Amniotic stem cell (primary cell): ENCODE data around the gene C5orf15.
A peak's percentile ranks its signal among the peaks of the same experiment; 100 is the strongest.
"Not testable (repeated sequence)": the region's sequence is repeated elsewhere in the genome, so short reads cannot be mapped to it uniquely, and the experiment has no call there.

Experiments used
- DNase-seq: peaks from one replicate; lab custom pipeline; 2025; lab: John Stamatoyannopoulos, UW

C5orf15 gene

DNA sequence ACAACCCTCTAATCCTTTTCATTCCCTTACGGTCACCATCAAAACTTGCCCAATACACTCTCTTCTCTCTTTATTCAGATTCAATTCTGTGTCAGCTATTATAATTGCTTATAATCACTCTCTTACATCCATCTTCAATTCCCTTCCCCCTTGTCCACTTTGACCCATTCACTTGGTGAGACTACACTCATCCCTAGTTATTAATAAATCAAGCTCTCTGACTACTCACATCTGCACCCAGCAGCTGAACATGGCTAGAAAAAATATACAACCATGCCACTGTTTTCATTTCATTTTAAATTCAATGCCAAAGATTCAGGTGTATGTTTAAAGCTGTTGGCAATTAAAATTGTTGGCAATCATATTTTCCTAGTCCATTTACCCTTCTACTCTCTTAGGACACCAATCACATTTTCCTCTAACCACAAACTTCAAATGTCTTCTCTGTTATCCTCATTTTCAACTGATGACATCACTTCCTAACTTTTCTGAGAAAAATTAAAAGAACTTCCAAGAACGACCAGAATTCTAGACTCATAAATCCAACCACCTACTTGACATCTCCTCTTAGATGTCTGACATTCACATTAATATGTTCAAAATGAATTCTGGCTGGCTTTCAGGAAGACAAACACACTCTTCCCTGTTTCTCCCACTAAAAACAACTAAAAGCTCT lies 5.5 kb downstream of the C5orf15 start:
- no peak for DNase-seq

DNA sequence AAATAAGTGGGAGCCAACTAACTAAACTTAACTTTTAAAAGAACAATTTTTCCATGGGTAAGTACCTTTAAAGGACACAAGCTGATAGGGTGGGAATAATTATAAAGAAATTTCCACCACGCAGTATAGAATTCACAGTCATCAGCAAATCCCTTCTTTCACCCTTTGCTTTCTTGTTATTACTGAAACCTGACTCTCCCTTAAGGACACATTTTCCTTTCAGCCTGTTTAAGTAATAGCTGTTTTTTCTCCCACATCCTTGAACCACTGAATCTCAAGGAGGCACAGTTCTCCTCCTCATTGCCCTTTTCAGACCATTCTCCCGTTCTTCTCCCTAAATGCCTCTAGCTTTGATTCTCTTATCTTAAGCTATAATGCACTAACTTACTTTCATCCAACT lies 6.3 kb downstream of the C5orf15 start:
- DNase-seq = no peak

DNA sequence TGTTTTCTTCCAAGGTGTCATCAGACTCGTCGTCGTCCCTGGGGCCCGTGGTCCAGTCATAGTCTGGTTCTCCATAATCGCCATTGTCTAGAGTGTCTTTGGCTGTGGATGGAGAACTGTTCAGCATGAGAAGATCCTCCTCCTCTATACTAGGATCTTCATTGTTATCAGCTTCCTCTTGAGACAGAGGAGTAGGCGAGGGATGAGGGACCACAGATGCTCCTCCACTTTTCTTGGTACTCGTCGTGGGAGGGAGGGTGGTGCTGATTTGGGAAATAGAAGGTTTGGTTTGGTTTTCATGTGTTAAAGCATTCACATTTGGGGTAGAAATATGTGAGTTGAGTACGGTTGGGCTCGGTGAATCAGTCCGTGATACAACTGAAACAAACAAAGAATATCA lies 8.8 kb downstream of the C5orf15 start:
- DNase-seq = no peak

DNA sequence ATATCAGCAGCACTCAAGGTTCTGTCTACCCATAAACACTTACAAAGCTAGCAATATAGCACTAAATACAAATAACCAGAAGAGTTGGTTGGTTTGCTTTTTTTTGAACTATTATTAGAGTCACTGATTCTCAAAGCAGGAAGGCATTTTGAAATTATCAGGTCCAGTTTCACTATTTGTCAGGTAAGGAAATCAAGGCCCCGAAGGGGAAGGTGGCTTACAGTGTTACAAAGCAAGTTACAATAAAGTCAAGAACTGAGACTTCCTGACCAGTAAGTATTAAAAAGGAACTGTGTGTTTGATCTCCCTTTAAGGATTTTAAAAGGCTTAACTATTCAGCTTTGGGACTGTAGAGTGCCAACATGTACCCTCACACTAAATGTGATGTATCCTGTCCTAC lies 10.8 kb downstream of the C5orf15 start:
- no peak for DNase-seq

DNA sequence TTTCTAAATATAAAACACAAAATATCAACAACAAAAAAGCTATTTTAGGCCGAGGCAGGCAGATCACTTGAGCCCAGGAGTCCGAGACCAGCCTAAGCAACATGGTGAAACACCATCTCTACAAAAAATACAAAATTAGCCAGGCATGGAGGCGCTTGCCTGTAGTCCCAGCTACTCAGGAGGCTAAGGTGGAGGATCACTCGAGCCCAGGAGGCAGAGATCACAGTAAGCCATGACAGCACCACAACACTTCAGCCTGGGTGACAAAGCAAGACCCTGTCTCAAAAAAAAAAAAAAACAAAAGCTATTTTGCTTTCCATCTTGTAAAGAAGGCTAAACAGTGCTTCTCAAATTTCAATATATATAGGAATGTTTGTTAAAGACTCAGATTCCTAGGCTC lies 11.3 kb downstream of the C5orf15 start:
- DNase-seq = no peak

DNA sequence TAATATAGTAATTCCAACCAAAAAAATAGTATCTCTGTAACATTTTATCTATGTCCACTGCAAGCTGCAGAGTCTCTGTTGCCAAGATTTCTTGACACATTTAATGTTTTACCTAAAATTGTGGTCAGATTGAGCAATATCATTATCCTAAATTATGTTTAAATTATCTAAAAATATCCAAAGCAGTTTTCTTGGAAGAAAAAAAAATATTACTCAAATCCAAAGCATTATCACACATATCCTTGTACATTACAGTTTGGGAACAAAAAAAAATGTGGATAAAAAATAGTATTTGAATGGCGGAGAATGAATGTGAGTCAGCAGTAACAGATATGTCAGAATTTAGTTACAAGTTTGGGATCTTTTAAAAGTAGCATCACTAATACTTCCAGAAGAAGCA lies 12.2 kb downstream of the C5orf15 start:
- DNase-seq = not testable (repeated sequence)

DNA sequence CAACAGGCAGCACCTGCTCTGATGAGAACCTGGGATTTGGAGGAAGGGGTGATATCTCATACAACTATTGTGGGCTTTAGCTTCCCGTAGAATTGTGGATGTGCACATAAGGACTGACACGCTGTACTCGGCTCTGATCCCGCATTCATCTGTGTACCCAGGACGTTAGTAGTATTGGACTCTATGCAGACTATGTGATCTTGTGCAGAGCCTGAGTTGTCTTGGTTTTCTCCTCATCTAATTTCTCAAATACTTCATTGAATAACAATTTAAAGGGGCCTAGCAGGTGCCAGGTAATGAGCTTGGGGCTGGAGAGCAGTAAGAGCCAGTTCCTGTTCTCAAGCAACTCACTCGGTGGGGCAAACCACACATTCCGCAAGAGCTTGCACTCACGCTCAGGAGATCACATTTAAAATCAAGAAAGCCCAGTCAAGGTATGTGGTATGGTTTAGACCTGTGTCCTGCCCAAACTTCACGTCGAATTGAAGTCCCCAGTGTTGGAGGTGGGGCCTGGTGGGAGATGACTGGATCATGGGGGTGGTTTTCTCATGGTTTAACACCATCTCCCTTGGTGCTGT lies 14.8 kb downstream of the C5orf15 start:
- DNase-seq = no peak

DNA sequence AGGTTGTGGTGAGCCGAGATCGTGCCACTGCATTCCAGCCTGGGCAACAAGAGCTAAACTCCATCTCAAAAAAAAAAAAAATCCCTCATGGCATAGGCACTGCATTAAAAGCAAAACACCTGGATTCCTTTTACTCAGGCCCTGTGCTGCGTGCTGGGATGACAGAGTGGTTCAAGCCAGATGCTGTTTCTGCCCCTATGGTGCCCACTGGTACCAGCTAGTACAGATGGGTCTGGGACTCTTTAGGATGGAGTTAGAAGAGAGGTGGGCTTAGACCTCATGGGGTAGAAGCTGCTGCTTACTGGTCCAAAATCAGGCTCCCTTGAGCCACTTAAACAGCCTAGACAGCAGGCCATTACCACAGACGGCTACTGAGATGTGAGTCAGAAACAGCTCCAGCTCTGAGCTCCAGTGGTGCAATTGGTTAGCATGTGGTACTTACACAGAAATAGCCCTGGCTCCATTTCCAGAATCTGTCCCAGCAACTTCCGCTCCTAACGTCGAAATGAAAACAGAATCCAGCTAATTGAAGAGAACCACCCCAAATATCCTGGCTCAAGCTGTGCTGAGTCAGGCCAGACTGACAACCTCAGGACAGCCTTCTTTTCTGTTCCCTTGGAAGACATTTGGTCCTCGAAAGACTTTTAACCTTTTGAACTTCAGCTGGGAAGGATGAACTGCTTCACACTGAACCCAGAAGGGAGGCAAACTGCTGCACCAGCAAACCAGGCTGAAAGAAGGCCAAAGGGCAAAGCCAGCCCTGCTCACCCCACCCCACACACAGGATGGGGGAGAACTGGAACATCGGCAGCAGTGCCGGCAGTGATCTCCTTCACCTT lies 15.5 kb downstream of the C5orf15 start:
- DNase-seq = peak; percentile 58

DNA sequence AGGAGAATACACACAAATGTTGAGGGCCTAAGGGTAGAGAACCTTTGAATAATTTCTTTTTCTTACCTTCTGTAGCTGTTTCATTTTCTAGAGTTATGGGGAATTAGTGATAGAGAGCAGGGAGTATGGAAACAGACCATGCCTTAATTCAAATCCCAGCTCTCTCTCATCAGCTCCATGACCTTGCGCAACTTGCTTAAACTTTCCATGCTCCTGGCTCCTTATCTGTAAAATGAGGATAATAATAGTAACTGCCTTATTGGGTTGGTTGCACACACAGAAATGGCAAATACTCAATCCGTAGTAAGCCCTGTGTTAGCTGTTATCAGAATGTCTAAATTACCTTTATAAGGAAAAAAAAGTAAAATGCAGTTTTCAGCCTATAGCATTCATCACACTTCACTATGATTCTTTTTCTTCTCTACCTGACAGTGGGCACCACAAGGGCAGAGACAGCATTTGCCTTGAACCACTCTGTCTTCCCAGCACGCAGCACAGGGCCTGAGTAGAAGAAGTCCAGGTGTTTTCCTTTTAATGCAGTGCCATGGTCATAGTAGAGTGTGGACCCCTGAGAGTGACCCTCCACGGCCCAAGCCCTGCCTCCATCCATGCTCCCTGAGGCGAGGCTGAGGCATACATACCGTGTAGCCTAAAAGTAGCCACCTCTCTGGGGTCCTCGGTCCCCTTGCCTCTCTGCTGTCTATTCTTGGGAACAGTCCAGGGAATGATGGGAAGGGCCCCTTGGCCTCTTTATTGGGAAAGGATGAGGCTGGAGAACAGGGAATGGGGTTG lies 17.4 kb downstream of the C5orf15 start:
- no peak for DNase-seq

DNA sequence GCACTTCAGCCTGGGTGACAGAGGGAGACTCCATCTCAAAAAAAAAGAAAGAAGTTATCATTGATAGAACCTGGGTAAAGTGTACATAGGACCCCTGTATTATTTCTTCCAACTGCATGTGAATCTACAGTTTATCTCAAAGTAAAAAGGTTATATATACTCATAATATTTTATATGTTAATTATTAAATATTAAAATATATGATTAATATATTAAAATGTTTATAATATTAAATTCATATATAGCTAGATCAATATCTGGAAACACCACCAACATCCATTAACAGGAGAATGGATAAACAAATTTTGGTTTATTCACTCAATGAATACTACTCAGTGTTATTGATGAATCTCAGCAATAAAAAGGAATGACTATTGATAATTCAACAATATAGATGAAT lies 19.7 kb downstream of the C5orf15 start:
- no peak for DNase-seq

DNA sequence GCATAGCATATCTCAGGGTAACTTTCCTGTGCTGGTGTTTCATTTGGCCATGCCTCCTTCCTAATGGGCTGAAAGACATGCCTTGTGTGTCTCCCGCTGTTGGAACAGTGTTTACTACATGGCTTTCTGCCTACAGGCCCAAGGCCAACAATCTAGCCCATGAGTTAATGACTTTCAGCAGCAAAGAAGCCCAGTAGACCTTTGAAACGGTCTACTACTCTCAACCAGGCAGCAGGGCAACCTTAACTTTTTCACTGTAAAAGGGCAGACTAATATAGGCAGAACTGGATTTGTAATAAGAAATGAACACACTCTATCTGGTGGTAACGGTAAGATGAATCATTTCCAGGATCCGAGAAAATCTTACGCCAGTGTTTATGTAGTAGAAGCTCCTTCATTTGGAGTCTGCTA lies 21.0 kb downstream of the C5orf15 start:
- no peak for DNase-seq

DNA sequence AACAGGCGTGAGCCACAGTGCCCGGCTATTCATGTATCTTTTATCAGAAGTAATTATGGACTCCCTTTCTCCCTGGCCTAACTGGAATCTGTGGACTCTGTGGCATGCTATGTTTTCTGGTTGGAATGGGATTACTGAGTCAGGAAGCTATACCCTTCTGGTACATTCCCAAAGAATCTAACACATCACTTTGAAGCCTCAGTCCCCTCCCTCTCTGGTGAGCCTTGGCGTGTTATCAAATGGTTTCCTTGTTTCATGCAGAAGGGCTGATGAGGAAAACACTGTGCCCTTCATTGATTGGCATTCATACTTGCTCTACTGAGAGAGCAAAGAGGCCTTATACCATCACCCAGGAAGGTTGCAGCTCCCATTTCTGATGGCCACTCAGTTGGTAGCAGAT lies 22.9 kb downstream of the C5orf15 start:
- no peak for DNase-seq

DNA sequence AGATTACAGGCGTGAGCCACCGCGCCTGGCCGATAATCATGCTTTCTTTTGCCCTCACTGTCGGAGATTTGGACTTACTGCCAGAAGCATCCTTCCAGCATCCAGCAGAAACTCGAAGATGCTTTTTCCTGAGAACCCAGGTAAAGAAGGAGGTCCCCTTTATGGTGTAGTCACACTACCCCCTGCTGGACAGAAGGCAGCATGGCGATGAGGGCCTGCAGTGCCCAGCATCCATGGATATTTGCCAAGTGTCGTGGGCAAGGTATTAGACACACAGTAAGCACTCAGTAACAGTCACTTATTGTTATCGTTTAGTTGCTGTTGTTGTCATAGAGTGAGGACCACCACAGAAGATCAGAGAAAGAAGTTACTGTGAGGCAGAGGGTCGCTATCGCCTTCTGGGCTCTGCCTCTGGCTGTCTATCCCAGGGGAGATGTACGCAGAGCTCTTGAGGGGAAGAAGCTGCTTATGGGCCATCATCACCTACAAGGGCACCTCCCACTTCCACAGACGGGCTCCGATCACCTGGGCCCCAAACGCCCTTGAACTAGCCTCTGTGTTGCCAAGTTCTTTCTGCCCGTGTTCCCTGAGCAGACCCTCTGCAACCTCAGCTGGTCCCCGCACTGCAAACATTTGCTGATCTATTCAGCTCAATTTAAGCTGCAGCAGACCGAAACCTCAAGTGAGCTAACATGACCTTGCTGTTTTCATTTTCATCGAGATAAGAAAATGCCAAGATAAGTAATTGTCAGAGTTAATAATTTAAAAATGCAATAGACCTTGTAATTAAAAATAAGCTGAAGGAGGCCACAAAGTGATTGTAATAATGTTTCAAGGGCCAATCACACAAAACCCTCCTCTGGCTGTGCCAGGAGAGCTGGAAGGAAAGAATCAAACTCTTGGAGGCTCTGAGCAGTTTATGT lies 23.9 kb downstream of the C5orf15 start:
- no peak for DNase-seq

DNA sequence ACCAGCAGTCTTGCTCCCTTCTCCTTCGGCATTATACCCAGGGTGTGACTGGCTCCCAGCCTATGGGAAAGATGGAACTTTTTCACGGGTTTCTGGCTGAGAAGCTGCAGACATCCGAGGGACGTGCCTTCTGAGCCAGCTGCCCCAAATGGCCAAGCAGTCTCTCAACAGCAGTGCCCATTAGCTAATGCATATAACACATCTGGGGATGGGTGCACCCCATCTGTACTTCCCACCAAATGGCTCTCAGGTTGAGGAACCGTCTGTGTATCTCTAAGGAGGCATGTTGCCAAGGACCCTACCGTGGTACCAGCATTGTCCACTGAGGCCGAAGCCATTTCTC lies 25.0 kb downstream of the C5orf15 start:
- no peak for DNase-seq

DNA sequence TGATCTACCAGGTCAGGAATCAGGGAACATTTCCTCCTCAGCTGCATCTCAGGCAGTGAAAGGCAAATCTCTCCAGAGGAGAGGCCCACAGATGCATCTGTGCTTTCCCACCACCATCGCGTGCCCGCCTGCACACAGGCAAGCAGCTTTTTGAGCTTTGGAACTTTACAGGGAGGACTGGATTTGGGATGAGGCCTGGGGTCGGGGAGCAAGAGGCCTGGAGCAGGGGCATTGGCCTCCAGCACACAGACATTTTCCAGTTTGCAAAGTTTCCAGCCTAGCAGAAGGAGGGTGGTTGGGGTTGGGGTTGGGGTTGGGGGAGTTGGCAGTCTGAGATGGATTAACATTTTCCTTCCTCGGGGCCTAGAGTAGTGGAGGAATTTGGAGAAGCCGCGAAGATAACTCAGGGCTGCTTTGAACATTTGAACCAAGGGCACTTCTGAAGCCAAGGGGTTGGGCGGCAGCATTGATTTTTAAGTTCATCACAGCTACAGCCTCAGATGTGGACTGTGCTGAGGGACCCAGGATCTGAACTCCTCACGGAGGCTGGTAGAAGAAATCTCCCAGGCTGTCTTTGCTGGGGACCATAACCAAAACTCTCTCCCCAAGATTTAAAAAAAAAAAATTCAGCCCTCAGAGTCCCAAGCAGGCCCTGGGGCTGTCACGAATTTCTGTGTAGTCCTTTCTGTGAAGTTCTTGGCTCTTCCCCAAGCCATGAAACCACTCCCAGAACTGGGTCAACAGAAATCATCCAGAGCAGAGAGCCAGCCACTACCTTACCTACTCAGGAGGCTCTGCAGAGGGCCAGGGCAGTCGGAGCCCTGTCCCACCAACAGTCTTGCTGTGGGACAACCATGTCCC lies 25.6 kb downstream of the C5orf15 start:
- DNase-seq = no peak

DNA sequence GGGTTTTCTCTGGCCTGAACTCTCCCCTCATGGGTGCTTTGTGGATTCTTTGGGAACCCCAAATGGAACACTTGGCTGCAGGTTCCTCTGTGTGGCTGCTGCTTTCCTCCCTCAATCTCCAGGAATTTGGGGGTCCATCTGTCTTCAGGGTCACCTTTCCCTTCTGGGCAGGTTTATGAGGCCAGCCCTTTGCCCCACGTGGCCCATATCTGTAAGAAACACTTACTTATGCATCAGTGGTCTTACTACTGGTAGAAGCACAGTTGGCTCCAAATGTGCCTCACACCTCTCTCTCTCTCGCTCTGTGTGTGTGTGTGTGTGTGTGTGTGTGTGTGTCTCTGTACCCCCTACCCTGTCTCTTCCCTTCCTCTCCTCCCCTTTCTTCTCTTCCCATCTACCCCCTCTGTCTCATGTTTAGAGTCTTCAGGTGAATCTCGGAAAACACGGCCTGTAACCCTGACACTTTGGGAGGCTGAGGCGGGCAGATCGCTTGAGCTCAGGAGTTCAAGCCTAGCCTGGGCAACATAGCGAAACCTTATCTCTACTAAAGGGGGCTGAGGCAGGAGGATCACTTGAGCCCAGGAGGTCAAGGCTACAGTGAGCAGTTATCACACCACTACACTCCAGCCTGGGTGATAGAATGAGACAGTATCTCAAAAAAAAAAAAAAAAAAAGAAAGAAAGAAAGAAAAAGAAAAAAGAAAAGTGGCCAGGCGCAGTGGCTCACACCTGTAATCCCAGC lies 26.8 kb downstream of the C5orf15 start:
- no peak for DNase-seq

DNA sequence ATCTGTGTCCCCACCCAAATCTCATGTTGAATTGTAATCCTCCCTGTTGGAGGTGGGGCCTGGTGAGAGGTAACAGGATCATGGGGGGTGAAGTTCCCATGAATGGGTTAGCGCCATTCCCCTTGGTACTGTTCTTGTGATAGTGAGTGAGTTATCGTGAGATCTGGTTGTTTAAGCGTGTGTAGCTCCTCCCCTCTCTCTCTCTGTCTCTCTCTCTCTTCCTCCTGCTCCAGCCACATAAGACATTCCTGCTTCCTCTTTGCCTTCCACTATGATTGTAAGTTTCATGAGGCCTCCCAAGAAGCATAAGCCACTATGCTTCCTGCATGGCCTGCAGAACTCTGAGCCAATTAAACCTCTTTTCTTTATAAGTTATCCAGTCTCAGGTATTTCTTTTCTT lies 28.8 kb downstream of the C5orf15 start:
- DNase-seq = no peak

DNA sequence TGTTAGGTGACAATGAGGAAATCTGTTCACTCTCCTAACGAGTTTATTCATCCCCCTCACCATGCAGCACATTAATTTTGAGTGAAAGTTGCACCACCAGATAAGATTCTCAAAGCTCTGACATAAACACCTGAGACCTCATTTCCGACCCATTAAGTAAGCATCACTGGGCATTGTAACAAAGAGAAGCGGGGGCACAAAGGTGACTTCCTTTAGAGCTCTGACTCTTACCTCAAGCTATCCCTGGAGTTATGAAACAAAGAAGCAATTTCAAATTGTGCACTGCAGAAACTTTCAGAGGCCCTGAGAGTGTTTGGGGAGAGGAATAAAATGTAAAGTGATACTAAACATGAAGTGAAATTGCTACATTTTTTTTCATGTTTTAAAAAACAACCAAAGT lies 29.5 kb downstream of the C5orf15 start:
- no peak for DNase-seq

DNA sequence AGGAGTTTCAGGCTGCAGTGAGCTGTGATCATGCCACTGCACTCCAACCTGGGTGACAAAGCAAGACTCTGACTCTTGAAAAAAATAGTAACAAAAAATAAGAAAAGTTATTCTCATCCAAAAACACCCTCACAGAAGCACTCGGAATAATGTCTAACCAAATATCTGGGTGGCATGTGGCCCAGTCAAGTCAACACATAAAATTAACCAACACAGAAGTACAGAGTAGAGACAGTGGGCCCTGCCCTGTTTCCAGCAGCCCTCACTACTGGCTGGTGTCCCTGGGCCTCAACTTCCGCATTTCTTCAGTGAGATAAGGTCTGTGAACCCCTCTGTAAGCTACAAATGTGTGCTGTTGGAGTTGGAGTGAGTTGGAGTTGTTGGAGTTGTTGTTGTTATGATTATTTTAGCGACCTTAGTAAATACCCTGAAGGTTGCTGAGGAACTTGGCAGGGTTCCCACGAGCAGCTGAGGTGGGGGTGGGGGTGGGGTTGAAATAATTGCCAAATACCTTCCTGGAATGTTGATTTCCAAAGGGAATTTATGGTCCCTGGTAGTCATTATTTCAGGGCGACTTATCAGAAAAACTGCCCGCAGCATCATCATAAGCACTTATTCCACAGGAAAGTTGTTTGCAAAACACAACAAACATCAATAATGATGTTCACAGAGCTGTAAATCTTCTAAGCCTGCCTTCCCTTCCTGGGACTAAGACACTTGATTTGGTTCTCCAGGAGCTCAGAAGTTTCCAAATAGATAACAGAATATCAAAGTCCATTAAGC lies 30.2 kb downstream of the C5orf15 start:
- no peak for DNase-seq
